A549 (cell line): ENCODE data around the gene NFE2L2. TPM values are rescaled to one million over a fixed set of nuclear protein-coding genes. Genes with fewer than 3 reads are reported as not detected.

Experiments
- ATAC-seq, 2 experiments: fragments of 200-7000 bp in 1 of 2; fragments of >200 bp in 1 of 2; cut with Nextera tagmentation in 1 of 2; cut with Tn5 transposase in 1 of 2; 3 replicates each; pipeline versions ENCODE4 v1.8.0 to v1.9.1; 2018 to 2020; ENCODE audit warnings: mild to moderate bottlenecking in 1 of 2, moderate library complexity in 1 of 2
- CTCF ChIA-PET: fragments of 300-600 bp; sonication (Branson Sonifier 250); formaldehyde crosslinking; extraction: SDS; loops from one replicate; lab custom pipeline; 2021; ENCODE audit warnings: antibody characterized with exemption, inconsistent platforms; lab: Yijun Ruan, JAX
- POLR2A ChIA-PET: fragments of 350-600 bp; formaldehyde crosslinking; extraction: SDS; loops from one replicate; lab custom pipeline; 2021; ENCODE audit warnings: antibody characterized with exemption, inconsistent platforms; lab: Yijun Ruan, JAX
- DNase-seq, 2 experiments: peaks; one replicate each; pipeline versions ENCODE4 v3.0.0 to v3.0.0-alpha.2; 2011 to 2016; ENCODE audit warnings: low read depth in 1 of 2, low spot score in 1 of 2
- FAIRE-seq: peaks from 2 replicates; lab custom pipeline; 2011; peaks lifted over from hg19 to GRCh38; lab: Jason Lieb, UNC
- H3K27ac ChIP-seq, 2 experiments: fragments of >200 bp; sonication (Bioruptor Twin); formaldehyde crosslinking; 3 replicates each; pipeline ENCODE4 v1.5.1; 2016 to 2017
- H3K4me1 ChIP-seq: fragments of >200 bp; sonication (Bioruptor Twin); formaldehyde crosslinking; 3 replicates; pipeline ENCODE4 v1.6.1; 2016
- H3K4me2 ChIP-seq: fragments of >200 bp; sonication (Bioruptor Twin); formaldehyde crosslinking; 3 replicates; pipeline ENCODE4 v1.6.1; 2016
- H3K4me3 ChIP-seq: fragments of >200 bp; sonication (Bioruptor Twin); formaldehyde crosslinking; 3 replicates; pipeline ENCODE4 v1.5.1; 2016
- H3K9me3 ChIP-seq: fragments of >200 bp; sonication (Bioruptor Twin); formaldehyde crosslinking; 3 replicates; pipeline ENCODE4 v1.6.1; 2016
- CBX2 ChIP-seq: fragments of 200-600 bp; sonication (generic); IDR thresholded peaks from 2 replicates; pipeline ENCODE4 v1.6.1; 2016; ENCODE audit warnings: low read depth, mild to moderate bottlenecking, borderline replicate concordance
- CBX8 ChIP-seq: fragments of 200-600 bp; sonication (generic); IDR thresholded peaks from 2 replicates; pipeline ENCODE4 v1.6.1; 2016
- CEBPB ChIP-seq, 2 experiments: fragments of >200 bp in 1 of 2; sonication (Bioruptor Twin) in 1 of 2; formaldehyde crosslinking in 1 of 2; IDR thresholded peaks; 2 replicates each; pipeline ENCODE4 v1.6.1; 2012 to 2016
- CHD4 ChIP-seq: fragments of 200-600 bp; sonication (generic); IDR thresholded peaks from 2 replicates; pipeline ENCODE4 v1.6.1; 2016; ENCODE audit warnings: antibody characterized with exemption, mild to moderate bottlenecking, borderline replicate concordance
- EHMT2 ChIP-seq: fragments of 200-600 bp; sonication (generic); IDR thresholded peaks from 2 replicates; pipeline ENCODE4 v1.6.1; 2016; ENCODE audit warnings: antibody characterized with exemption, low read depth, mild to moderate bottlenecking, moderate library complexity
- ESRRA ChIP-seq: fragments of 150-350 bp; IDR thresholded peaks from 2 replicates; pipeline ENCODE4 v1.6.1; 2014; ENCODE audit warnings: mild to moderate bottlenecking, low read length, borderline replicate concordance
- FOSB ChIP-seq: fragments of 250-450 bp; sonication (Bioruptor Pico); IDR thresholded peaks from 2 replicates; pipeline ENCODE4 v1.5.0; 2020; ENCODE audit warnings: mild to moderate bottlenecking, moderate library complexity
- FOSL2 ChIP-seq, 2 experiments: fragments of 450-650 bp in 1 of 2; fragments of >200 bp in 1 of 2; sonication (Bioruptor Twin) in 1 of 2; formaldehyde crosslinking; IDR thresholded peaks; 2 replicates each; pipeline versions ENCODE4 v1.5.0 to v1.6.1; 2016 to 2020; ENCODE audit warnings: mild to moderate bottlenecking in 1 of 2, moderate library complexity in 1 of 2
- FOXS1 ChIP-seq: fragments of 250-450 bp; sonication (Bioruptor Pico); IDR thresholded peaks from 2 replicates; pipeline ENCODE4 v1.5.0; 2020; ENCODE audit warnings: mild to moderate bottlenecking, moderate library complexity
- HDAC2 ChIP-seq: fragments of 200-600 bp; sonication (generic); IDR thresholded peaks from 2 replicates; pipeline ENCODE4 v1.6.1; 2016
- HOXB5 ChIP-seq: fragments of 250-450 bp; sonication (Bioruptor Pico); IDR thresholded peaks from 2 replicates; pipeline ENCODE4 v1.5.0; 2020; ENCODE audit warnings: mild to moderate bottlenecking, moderate library complexity
- JUN ChIP-seq, 2 experiments: fragments of >200 bp; sonication (Bioruptor Twin); formaldehyde crosslinking; IDR thresholded peaks; 2 replicates in 1 of 2; 3 replicates in 1 of 2; pipeline ENCODE4 v1.6.1; 2016 to 2017
- JUNB ChIP-seq: fragments of >200 bp; sonication (Bioruptor Twin); formaldehyde crosslinking; IDR thresholded peaks from 2 replicates; pipeline ENCODE4 v1.6.1; 2016
- RARB ChIP-seq: fragments of 250-450 bp; sonication (Bioruptor Pico); IDR thresholded peaks from 2 replicates; pipeline ENCODE4 v1.8.0; 2021; ENCODE audit warnings: mild to moderate bottlenecking, moderate library complexity
- RFX5 ChIP-seq: fragments of 450-650 bp; IDR thresholded peaks from 2 replicates; pipeline ENCODE4 v1.7.1; 2014; ENCODE audit warnings: antibody characterized with exemption, mild to moderate bottlenecking, moderate library complexity
- RNF2 ChIP-seq: fragments of 200-600 bp; sonication (generic); IDR thresholded peaks from 2 replicates; pipeline ENCODE4 v1.6.1; 2016; ENCODE audit warnings: low read depth, mild to moderate bottlenecking, antibody characterized with exemption, moderate library complexity, borderline replicate concordance
- SMC3 ChIP-seq: fragments of >200 bp; sonication (Bioruptor Twin); formaldehyde crosslinking; IDR thresholded peaks from 3 replicates; pipeline ENCODE4 v1.6.1; 2018; ENCODE audit warnings: inconsistent platforms
- SREBF2 ChIP-seq: fragments of 450-650 bp; IDR thresholded peaks from 2 replicates; pipeline ENCODE4 v1.6.1; 2014; ENCODE audit warnings: mild to moderate bottlenecking, moderate library complexity
- TFCP2L1 ChIP-seq: fragments of 250-450 bp; sonication (Bioruptor Pico); IDR thresholded peaks from 2 replicates; pipeline ENCODE4 v1.5.0; 2021; ENCODE audit warnings: mild to moderate bottlenecking
- TP53 ChIP-seq: fragments of 250-450 bp; sonication (Bioruptor Pico); IDR thresholded peaks from 2 replicates; pipeline ENCODE4 v1.5.0; 2021; ENCODE audit warnings: mild to moderate bottlenecking, moderate library complexity
- ZNF302 ChIP-seq: fragments of 250-450 bp; sonication (Bioruptor Pico); IDR thresholded peaks from 2 replicates; pipeline ENCODE4 v1.9.0; 2021; ENCODE audit warnings: inconsistent platforms, mild to moderate bottlenecking, moderate library complexity
- WGBS: methylation state at CpG from one replicate; pipeline ENCODE4 v1.1.6; 2017; ENCODE audit errors: missing lambda C conversion rate; 5-methylcytosine and 5-hydroxymethylcytosine counted together
- polyA plus RNA-seq, 4 experiments: library from polyadenylated mRNA; depleted of rRNA in 3 of 4; stranded (reverse); fragments of >200 nt; fragmentation: RNase III in 1 of 4; extraction: RNeasy Plus Mini Kit Qiagen cat#74134 plus additional on column Dnase treatment in 1 of 4; gene quantifications; 2 replicates in 3 of 4; 3 replicates in 1 of 4; pipeline ENCODE4 v1.2.3, GENCODE V29; 2011 to 2017
- TF ChIP-seq, protein P1 (sequence below): IDR thresholded peaks from 2 replicates; pipeline ENCODE4 v1.6.1; 2012
- TF ChIP-seq, protein P2 (sequence below): IDR thresholded peaks from 2 replicates; pipeline ENCODE4 v1.6.1; 2012; ENCODE audit warnings: low read depth, borderline replicate concordance
- TF ChIP-seq, protein P3 (sequence below): fragments of >200 bp; sonication (Bioruptor Twin); formaldehyde crosslinking; IDR thresholded peaks from 2 replicates; pipeline ENCODE4 v1.6.1; 2016
- TF ChIP-seq, protein P4 (sequence below): fragments of 450-650 bp; IDR thresholded peaks from 2 replicates; pipeline ENCODE4 v1.6.1; 2014; ENCODE audit warnings: antibody characterized with exemption
- TF ChIP-seq, protein P5 (sequence below): fragments of >200 bp; sonication (Bioruptor Twin); formaldehyde crosslinking; IDR thresholded peaks from 3 replicates; pipeline ENCODE4 v1.5.1; 2016
- TF ChIP-seq, protein P6 (sequence below): fragments of 250-450 bp; sonication (Bioruptor Pico); IDR thresholded peaks from 2 replicates; pipeline ENCODE4 v1.5.0; 2021; ENCODE audit warnings: mild to moderate bottlenecking, moderate library complexity, borderline replicate concordance

The NFE2L2 gene
- polyA plus RNA-seq, 2 of the 4 experiments (the other 2 are of a cell fraction) = 65.8 to 146 TPM

DNA sequence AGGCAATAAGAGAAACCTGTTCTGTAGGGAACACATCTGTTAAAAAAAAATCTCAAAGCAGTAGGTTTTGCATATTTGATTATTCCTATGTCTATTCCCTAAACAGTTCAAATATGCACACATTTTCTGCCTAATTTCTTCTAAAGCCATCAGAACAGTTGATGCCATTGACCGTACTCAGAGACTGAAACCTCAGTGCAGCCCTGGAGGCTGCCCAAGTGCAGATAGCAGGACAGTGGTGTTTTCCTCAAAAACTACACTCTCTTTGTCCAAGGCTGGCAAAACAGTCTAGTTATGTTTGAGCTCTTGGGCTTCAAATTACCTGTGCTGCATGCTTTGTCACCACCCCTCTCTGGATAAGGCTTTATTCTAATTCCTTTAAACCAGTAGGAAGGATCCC, 23.3 kb upstream of the NFE2L2 start:
- no peak for ATAC-seq
- DNase-seq = no peak
- TF ChIP-seq, protein P1, sequence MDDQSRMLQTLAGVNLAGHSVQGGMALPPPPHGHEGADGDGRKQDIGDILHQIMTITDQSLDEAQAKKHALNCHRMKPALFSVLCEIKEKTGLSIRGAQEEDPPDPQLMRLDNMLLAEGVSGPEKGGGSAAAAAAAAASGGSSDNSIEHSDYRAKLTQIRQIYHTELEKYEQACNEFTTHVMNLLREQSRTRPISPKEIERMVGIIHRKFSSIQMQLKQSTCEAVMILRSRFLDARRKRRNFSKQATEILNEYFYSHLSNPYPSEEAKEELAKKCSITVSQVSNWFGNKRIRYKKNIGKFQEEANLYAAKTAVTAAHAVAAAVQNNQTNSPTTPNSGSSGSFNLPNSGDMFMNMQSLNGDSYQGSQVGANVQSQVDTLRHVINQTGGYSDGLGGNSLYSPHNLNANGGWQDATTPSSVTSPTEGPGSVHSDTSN = no peak
- TF ChIP-seq CBX8 (no peak), EHMT2 (no peak), FOXS1 (CRISPR knock-in tag) (no peak), HOXB5 (no peak), JUNB (no peak)
- TF ChIP-seq, protein P2, sequence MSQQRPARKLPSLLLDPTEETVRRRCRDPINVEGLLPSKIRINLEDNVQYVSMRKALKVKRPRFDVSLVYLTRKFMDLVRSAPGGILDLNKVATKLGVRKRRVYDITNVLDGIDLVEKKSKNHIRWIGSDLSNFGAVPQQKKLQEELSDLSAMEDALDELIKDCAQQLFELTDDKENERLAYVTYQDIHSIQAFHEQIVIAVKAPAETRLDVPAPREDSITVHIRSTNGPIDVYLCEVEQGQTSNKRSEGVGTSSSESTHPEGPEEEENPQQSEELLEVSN = no peak
- Histone ChIP-seq H3K4me1 (0 out of 3 replicates have a peak, but pooled peaks cover under 1% of the 10 kb centered on the region), H3K4me3 (no peak overlapping the region), H3K27ac (no peak overlapping the region), H3K4me2 (no peak overlapping the region), H3K9me3 (no peaks in the 10 kb centered on the region)
- FAIRE-seq = no peak
- POLR2A ChIA-PET = no interaction called here
- WGBS = 94% methylated on average over 1 of the region's 1 CpG
- CTCF ChIA-PET = interaction anchor here (2.0 to 3.0 kb wide), 2 partner anchors 9 to 124 kb away, joined by 7 to 16 read pairs; no protein-coding TSS in a partner anchor

DNA sequence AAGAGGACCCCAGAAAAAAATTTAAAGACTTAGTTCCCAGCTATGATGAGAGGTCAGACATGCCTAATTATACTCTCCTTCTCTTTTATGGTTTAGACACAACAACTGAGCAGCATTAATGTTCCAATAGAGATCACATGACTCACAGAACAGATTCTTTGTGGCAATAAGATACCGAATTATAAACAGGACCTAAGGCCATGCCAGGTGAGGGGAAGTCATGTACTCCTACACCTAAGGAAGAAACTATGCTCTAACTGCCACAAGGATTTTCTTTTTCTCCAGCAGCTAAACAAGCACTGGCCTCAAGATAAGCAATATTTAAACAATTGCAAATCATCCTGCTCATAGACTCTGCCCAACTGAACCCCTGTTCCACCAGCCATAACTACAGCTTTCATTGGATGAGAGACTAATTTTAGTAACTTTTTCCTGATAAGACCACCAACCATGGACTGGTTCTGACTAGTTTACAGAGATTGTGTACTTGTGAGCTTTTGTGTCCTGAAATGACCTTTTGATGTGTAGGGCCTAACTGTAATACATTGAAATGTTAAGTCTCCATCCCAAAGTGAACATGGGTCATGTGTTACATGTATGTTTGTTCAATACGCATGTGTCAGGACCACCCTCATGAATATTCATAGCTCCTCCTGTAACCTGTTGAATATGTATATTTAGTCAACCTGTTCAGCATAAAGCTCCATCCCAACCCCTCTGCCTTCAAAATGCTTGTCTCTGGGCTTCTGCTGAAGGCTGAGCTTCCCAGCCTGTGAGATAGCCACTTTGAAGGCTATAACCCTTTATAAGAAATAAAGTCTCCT, 21.6 kb upstream of the NFE2L2 start:
- CTCF ChIA-PET = interaction anchor here (0.6 to 5.9 kb wide), 6 partner anchors 7 to 121 kb away, joined by 3 to 37 read pairs (median 5); partner anchors contain the start of gene NFE2L2
- TF ChIP-seq HDAC2 (no peak), ZNF302 (CRISPR knock-in tag) (no peak), FOSL2 (IDR thresholded peaks at IDR 0.05) (no peak), FOSL2 (CRISPR knock-in tag; IDR thresholded peaks at IDR 0.05) (no peak), FOSB (CRISPR knock-in tag) (no peak), CEBPB (IDR thresholded peaks at IDR 0.05) (no peak), HOXB5 (no peak), CHD4 (no peak), SREBF2 (no peak)
- TF ChIP-seq, protein P3, sequence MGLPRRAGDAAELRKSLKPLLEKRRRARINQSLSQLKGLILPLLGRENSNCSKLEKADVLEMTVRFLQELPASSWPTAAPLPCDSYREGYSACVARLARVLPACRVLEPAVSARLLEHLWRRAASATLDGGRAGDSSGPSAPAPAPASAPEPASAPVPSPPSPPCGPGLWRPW = no peak
- FAIRE-seq (no peak), DNase-seq (no peak), ATAC-seq (no peak)
- Histone ChIP-seq H3K4me2 (no peak overlapping the region), H3K4me1 (peaks cover 8% of the 10 kb centered on the region; the same call in 2 of the 3 replicates), H3K27ac (no peak overlapping the region), H3K9me3 (no peaks in the 10 kb centered on the region), H3K4me3 (no peak overlapping the region)
- WGBS = 90% methylated on average over 2 of the region's 2 CpGs
- POLR2A ChIA-PET = no interaction called here

DNA sequence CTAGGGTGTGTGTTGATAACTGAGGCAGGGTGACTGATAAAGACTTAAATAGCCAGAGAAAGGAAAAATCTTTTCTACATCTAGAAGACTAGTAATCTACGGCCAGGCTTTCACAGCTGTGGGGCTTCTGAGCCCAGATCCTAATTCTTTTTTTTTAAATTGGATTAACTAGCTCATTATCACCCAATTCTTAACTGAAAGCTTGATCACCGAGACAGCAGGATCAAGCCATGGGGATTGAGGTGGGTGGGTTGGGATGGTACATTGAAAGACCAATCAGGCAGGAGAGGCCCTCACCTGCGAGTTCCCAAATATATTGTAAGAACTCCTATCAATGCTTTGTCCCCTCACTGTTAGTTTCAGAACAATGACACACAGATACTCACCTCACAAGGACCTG, 20.0 kb upstream of the NFE2L2 start:
- WGBS = 89% methylated on average over 3 of the region's 3 CpGs
- POLR2A ChIA-PET = no interaction called here
- Histone ChIP-seq H3K4me2 (no peak overlapping the region), H3K9me3 (no peaks in the 10 kb centered on the region), H3K4me1 (peaks cover 8% of the 10 kb centered on the region; the same call in 2 of the 3 replicates), H3K27ac (no peak overlapping the region), H3K4me3 (no peak overlapping the region)
- ATAC-seq (no peak), FAIRE-seq (no peak), DNase-seq (no peak)
- CTCF ChIA-PET = interaction anchor here (1.2 to 5.9 kb wide), 4 partner anchors 12 to 440 kb away, joined by 3 to 37 read pairs (median 8); partner anchors contain the start of gene NFE2L2
- TF ChIP-seq, protein P4, sequence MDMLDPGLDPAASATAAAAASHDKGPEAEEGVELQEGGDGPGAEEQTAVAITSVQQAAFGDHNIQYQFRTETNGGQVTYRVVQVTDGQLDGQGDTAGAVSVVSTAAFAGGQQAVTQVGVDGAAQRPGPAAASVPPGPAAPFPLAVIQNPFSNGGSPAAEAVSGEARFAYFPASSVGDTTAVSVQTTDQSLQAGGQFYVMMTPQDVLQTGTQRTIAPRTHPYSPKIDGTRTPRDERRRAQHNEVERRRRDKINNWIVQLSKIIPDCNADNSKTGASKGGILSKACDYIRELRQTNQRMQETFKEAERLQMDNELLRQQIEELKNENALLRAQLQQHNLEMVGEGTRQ = no peak
- TF ChIP-seq RNF2 (no peak), SREBF2 (no peak), RFX5 (no peak), CBX2 (no peak), JUN (IDR thresholded peaks at IDR 0.05) (no peak), TFCP2L1 (no peak), RARB (no peak), HDAC2 (no peak), EHMT2 (no peak), SMC3 (no peak), TP53 (CRISPR knock-in tag) (no peak), FOSL2 (IDR thresholded peaks at IDR 0.05) (no peak), FOSL2 (CRISPR knock-in tag; IDR thresholded peaks at IDR 0.05) (no peak), ESRRA (no peak)
- TF ChIP-seq, protein P5, sequence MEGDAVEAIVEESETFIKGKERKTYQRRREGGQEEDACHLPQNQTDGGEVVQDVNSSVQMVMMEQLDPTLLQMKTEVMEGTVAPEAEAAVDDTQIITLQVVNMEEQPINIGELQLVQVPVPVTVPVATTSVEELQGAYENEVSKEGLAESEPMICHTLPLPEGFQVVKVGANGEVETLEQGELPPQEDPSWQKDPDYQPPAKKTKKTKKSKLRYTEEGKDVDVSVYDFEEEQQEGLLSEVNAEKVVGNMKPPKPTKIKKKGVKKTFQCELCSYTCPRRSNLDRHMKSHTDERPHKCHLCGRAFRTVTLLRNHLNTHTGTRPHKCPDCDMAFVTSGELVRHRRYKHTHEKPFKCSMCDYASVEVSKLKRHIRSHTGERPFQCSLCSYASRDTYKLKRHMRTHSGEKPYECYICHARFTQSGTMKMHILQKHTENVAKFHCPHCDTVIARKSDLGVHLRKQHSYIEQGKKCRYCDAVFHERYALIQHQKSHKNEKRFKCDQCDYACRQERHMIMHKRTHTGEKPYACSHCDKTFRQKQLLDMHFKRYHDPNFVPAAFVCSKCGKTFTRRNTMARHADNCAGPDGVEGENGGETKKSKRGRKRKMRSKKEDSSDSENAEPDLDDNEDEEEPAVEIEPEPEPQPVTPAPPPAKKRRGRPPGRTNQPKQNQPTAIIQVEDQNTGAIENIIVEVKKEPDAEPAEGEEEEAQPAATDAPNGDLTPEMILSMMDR = no peak
- TF ChIP-seq, protein P6, sequence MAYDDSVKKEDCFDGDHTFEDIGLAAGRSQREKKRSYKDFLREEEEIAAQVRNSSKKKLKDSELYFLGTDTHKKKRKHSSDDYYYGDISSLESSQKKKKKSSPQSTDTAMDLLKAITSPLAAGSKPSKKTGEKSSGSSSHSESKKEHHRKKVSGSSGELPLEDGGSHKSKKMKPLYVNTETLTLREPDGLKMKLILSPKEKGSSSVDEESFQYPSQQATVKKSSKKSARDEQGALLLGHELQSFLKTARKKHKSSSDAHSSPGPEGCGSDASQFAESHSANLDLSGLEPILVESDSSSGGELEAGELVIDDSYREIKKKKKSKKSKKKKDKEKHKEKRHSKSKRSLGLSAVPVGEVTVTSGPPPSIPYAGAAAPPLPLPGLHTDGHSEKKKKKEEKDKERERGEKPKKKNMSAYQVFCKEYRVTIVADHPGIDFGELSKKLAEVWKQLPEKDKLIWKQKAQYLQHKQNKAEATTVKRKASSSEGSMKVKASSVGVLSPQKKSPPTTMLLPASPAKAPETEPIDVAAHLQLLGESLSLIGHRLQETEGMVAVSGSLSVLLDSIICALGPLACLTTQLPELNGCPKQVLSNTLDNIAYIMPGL = no peak
